Type B pancreatic cell (in vitro differentiated cells): Measurements from ENCODE around the gene CPSF4L. TPM values are rescaled to one million over a fixed set of nuclear protein-coding genes. Genes with fewer than 3 reads are reported as not detected.

Experiments used
- DNase-seq: peaks from one replicate; pipeline ENCODE4 v3.0.0; 2021; ENCODE audit warnings: mixed read lengths; ENCODE audit not compliant: unreplicated experiment; ENCODE audit errors: extremely low spot score
- H3K27ac Mint-ChIP-seq: 2 replicates; pipeline ENCODE4 v1.8.0; 2021; ENCODE audit warnings: mild to moderate bottlenecking, mixed read lengths
- H3K27me3 Mint-ChIP-seq: 2 replicates; pipeline ENCODE4 v1.8.0; 2021; ENCODE audit warnings: mixed read lengths
- H3K36me3 Mint-ChIP-seq: 2 replicates; pipeline ENCODE4 v1.8.0; 2021; ENCODE audit warnings: mixed read lengths
- H3K4me1 Mint-ChIP-seq: one replicate; pipeline ENCODE4 v1.8.0; 2021; ENCODE audit warnings: mixed read lengths; ENCODE audit not compliant: unreplicated experiment
- H3K4me3 Mint-ChIP-seq: 2 replicates; pipeline ENCODE4 v1.8.0; 2021; ENCODE audit warnings: mild to moderate bottlenecking, mixed read lengths
- H3K9me3 Mint-ChIP-seq: 2 replicates; pipeline ENCODE4 v1.8.0; 2021; ENCODE audit warnings: mixed read lengths
- CTCF ChIP-seq: fragments of 200-600 bp; sonication (generic); conservative IDR thresholded peaks from 2 replicates; pipeline ENCODE4 v1.5.0; 2021; ENCODE audit warnings: antibody characterized with exemption, mild to moderate bottlenecking
- total RNA-seq: library from RNA; stranded (reverse); gene quantifications from 2 replicates; pipeline ENCODE4 v1.2.1, GENCODE V29; 2021; ENCODE audit warnings: low replicate concordance

CPSF4L gene
- total RNA-seq, 1 donor from 2014 or later = not detected

- H3K4me3 Mint-ChIP-seq = no peak overlapping the region
- no peaks in the 10 kb centered on the region for H3K9me3 Mint-ChIP-seq
- H3K27ac Mint-ChIP-seq = no peak overlapping the region
- peaks cover 10% of the 10 kb centered on the region for H3K27me3 Mint-ChIP-seq
- no peak for DNase-seq
- peaks cover 3% of the 10 kb centered on the region for H3K36me3 Mint-ChIP-seq
- no peaks in the 10 kb centered on the region for H3K4me1 Mint-ChIP-seq
- no peak for TF ChIP-seq CTCF
These were observed 13.1 kb downstream of the CPSF4L start for GRCh38 chr17:73248532-73248931.

GRCh38 chr17:73247726-73248125 lies 14.0 kb downstream of the CPSF4L start:
- Mint-ChIP-seq H3K27ac (no peak overlapping the region), H3K9me3 (no peaks in the 10 kb centered on the region), H3K4me3 (no peak overlapping the region), H3K27me3 (peaks cover 10% of the 10 kb centered on the region), H3K4me1 (no peaks in the 10 kb centered on the region), H3K36me3 (peaks cover 3% of the 10 kb centered on the region)
- no peak for TF ChIP-seq CTCF
- no peak for DNase-seq

GRCh38 chr17:73240561-73240960 lies 21.1 kb downstream of the CPSF4L start:
- H3K36me3 Mint-ChIP-seq = peaks cover 27% of the 10 kb centered on the region
- no peak overlapping the region for H3K27ac Mint-ChIP-seq
- H3K4me1 Mint-ChIP-seq = peaks cover 11% of the 10 kb centered on the region
- TF ChIP-seq CTCF = no peak
- DNase-seq = no peak
- H3K4me3 Mint-ChIP-seq = no peak overlapping the region
- H3K9me3 Mint-ChIP-seq = no peaks in the 10 kb centered on the region
- H3K27me3 Mint-ChIP-seq = no peaks in the 10 kb centered on the region

- Mint-ChIP-seq H3K9me3 (no peaks in the 10 kb centered on the region), H3K4me1 (peaks cover 16% of the 10 kb centered on the region), H3K27ac (no peak overlapping the region), H3K4me3 (no peak overlapping the region), H3K27me3 (no peaks in the 10 kb centered on the region), H3K36me3 (peaks cover 36% of the 10 kb centered on the region)
- TF ChIP-seq CTCF = no peak
- DNase-seq = no peak
These were observed 24.0 kb downstream of the CPSF4L start for GRCh38 chr17:73237714-73238113.

- Mint-ChIP-seq H3K36me3 (peaks cover 21% of the 10 kb centered on the region), H3K27ac (no peak overlapping the region), H3K4me3 (no peak overlapping the region), H3K9me3 (no peaks in the 10 kb centered on the region), H3K27me3 (no peaks in the 10 kb centered on the region), H3K4me1 (peaks cover 28% of the 10 kb centered on the region)
- DNase-seq = no peak
- no peak for TF ChIP-seq CTCF
These were observed 26.9 kb downstream of the CPSF4L start for GRCh38 chr17:73234736-73235135.
